Ureter (tissue), 1 donor: ENCODE data around the gene SEC14L3. TPM values are rescaled to one million over a fixed set of nuclear protein-coding genes. Genes with fewer than 3 reads are reported as not detected.

Experiments
- DNase-seq: peaks from one replicate; pipeline ENCODE4 v3.0.0-alpha.2; 2020; ENCODE audit warnings: low spot score
- total RNA-seq: library from RNA; stranded (reverse); gene quantifications from one replicate; pipeline ENCODE4 v1.2.4, GENCODE V29; 2023
- donor health status: DM: yes; HTN: yes; CAD: no.

Gene SEC14L3
- total RNA-seq, 1 donor from 2014 or later, result not detected

GRCh38 chr22:30423301-30423958 lies 48.4 kb downstream of the SEC14L3 start:
- DNase-seq, result no peak

- DNase-seq, result peak; percentile 82
These were observed 49.1 kb downstream of the SEC14L3 start for GRCh38 chr22:30422481-30423300.

- no peak for DNase-seq
These were observed 49.9 kb downstream of the SEC14L3 start for GRCh38 chr22:30421695-30422480.

- no peak for DNase-seq
These were observed 51.3 kb downstream of the SEC14L3 start for GRCh38 chr22:30420347-30421125.

- no peak for DNase-seq
These were observed 55.0 kb downstream of the SEC14L3 start for GRCh38 chr22:30416837-30417236.

- DNase-seq, result no peak
These were observed 55.4 kb downstream of the SEC14L3 start for GRCh38 chr22:30416403-30416802.

GRCh38 chr22:30414525-30415047 lies 57.2 kb downstream of the SEC14L3 start:
- no peak for DNase-seq

- no peak for DNase-seq
These were observed 57.9 kb downstream of the SEC14L3 start for GRCh38 chr22:30413745-30414524.

- DNase-seq, result no peak
These were observed 58.8 kb downstream of the SEC14L3 start for GRCh38 chr22:30413001-30413400.

- DNase-seq, result no peak
These were observed 60.0 kb downstream of the SEC14L3 start for GRCh38 chr22:30411780-30412179.

Other genes starting within 250 kb of the SEC14L3 start
- gene LIF, start 225.3 kb downstream of the SEC14L3 start, total RNA-seq, result 2.1 TPM
- gene OSM, start 205.2 kb downstream of the SEC14L3 start, total RNA-seq, result 0.36 TPM
- 17.5 TPM for gene CASTOR1, start 182.5 kb downstream of the SEC14L3 start, total RNA-seq
- 40.0 TPM for gene TBC1D10A, start 145.1 kb downstream of the SEC14L3 start, total RNA-seq
- gene SF3A1, start 115.1 kb downstream of the SEC14L3 start, total RNA-seq, result 193 TPM
- 3.3 TPM for gene CCDC157, start 115.0 kb downstream of the SEC14L3 start, total RNA-seq
- 17.5 TPM for gene RNF215, start 84.6 kb downstream of the SEC14L3 start, total RNA-seq
- gene SEC14L2, start 75.0 kb downstream of the SEC14L3 start, total RNA-seq, result 5.8 TPM
- gene MTFP1, start 46.2 kb downstream of the SEC14L3 start, total RNA-seq, result 9.1 TPM
- 0.39 TPM for gene SEC14L4, start 33.7 kb upstream of the SEC14L3 start, total RNA-seq
- gene SEC14L6, start 74.7 kb upstream of the SEC14L3 start, total RNA-seq, result 0.57 TPM
- gene GAL3ST1, start 102.6 kb upstream of the SEC14L3 start, total RNA-seq, result 0.73 TPM
- gene PES1, start 119.9 kb upstream of the SEC14L3 start, total RNA-seq, result 82.9 TPM
- gene TCN2, start 135.2 kb upstream of the SEC14L3 start, total RNA-seq, result 24.2 TPM
- 3.9 TPM for gene SLC35E4, start 163.8 kb upstream of the SEC14L3 start, total RNA-seq
- 9.5 TPM for gene DUSP18, start 195.9 kb upstream of the SEC14L3 start, total RNA-seq
- gene OSBP2, start 222.9 kb upstream of the SEC14L3 start, total RNA-seq, result 4.3 TPM